Loucy (cell line): Measurements from ENCODE around the gene AQP6.

Experiments
- H2AFZ ChIP-seq: fragments of 200-600 bp; sonication (generic); 2 replicates; pipeline ENCODE4 v1.6.0; 2016; ENCODE audit warnings: antibody characterized with exemption, mild to moderate bottlenecking, low read length, moderate library complexity
- H3F3A ChIP-seq: fragments of 200-600 bp; 2 replicates; pipeline ENCODE4 v1.6.0; 2016; ENCODE audit warnings: antibody characterized with exemption, low read depth, mild to moderate bottlenecking
- H3K27me3 ChIP-seq: fragments of 200-600 bp; sonication (generic); 2 replicates; pipeline ENCODE4 v1.6.1; 2014; ENCODE audit warnings: low read length, mild to moderate bottlenecking; ENCODE audit not compliant: insufficient read depth, poor library complexity, severe bottlenecking
- H3K36me3 ChIP-seq: fragments of 200-600 bp; sonication (generic); 2 replicates; pipeline ENCODE4 v1.6.1; 2016; ENCODE audit warnings: low read length; ENCODE audit not compliant: insufficient read depth
- H3K4me1 ChIP-seq: fragments of 200-600 bp; sonication (generic); 2 replicates; pipeline ENCODE4 v1.5.1; 2014; ENCODE audit warnings: low read length, mild to moderate bottlenecking; ENCODE audit not compliant: insufficient read depth, poor library complexity, severe bottlenecking
- H3K4me2 ChIP-seq: fragments of 200-600 bp; sonication (generic); 2 replicates; pipeline ENCODE4 v1.6.0; 2014; ENCODE audit warnings: antibody characterized with exemption, low read length, low read depth, mild to moderate bottlenecking; ENCODE audit not compliant: poor library complexity, severe bottlenecking
- H3K4me3 ChIP-seq: fragments of 200-600 bp; sonication (generic); 2 replicates; pipeline ENCODE4 v1.5.1; 2014; ENCODE audit warnings: low read length, mild to moderate bottlenecking, mixed read lengths; ENCODE audit not compliant: poor library complexity, severe bottlenecking
- H3K79me2 ChIP-seq: fragments of 200-600 bp; sonication (generic); 2 replicates; pipeline ENCODE4 v1.6.1; 2014; ENCODE audit warnings: low read length; ENCODE audit not compliant: insufficient read depth
- H3K9ac ChIP-seq: fragments of 200-600 bp; sonication (generic); 2 replicates; pipeline ENCODE4 v1.6.0; 2014; ENCODE audit warnings: mild to moderate bottlenecking, low read depth, low read length, moderate library complexity; ENCODE audit not compliant: poor library complexity, severe bottlenecking
- H3K9me2 ChIP-seq: fragments of 200-600 bp; sonication (generic); replicated peaks from 2 replicates; pipeline ENCODE4 v1.6.1; 2016; ENCODE audit warnings: low read depth, low read length, mixed read lengths
- H3K9me3 ChIP-seq: fragments of 200-600 bp; sonication (generic); 2 replicates; pipeline ENCODE4 v1.6.1; 2014; ENCODE audit warnings: mild to moderate bottlenecking, antibody characterized with exemption, low read length, low read depth; ENCODE audit not compliant: insufficient read depth
- H4K20me1 ChIP-seq: fragments of 200-600 bp; sonication (generic); 2 replicates; pipeline ENCODE4 v1.6.0; 2014; ENCODE audit warnings: antibody characterized with exemption, low read length, mild to moderate bottlenecking; ENCODE audit not compliant: insufficient read depth, poor library complexity, severe bottlenecking
- EZH2phosphoT487 ChIP-seq: fragments of 200-600 bp; IDR thresholded peaks from 2 replicates; pipeline ENCODE4 v1.6.1; 2018; ENCODE audit warnings: antibody characterized with exemption, mild to moderate bottlenecking, moderate library complexity, borderline replicate concordance
- TF ChIP-seq, protein P1 (sequence below): fragments of 200-600 bp; sonication (generic); conservative IDR thresholded peaks from 2 replicates; pipeline ENCODE4 v1.5.1; 2014; ENCODE audit warnings: mild to moderate bottlenecking, antibody characterized with exemption, low read length

The AQP6 gene

DNA sequence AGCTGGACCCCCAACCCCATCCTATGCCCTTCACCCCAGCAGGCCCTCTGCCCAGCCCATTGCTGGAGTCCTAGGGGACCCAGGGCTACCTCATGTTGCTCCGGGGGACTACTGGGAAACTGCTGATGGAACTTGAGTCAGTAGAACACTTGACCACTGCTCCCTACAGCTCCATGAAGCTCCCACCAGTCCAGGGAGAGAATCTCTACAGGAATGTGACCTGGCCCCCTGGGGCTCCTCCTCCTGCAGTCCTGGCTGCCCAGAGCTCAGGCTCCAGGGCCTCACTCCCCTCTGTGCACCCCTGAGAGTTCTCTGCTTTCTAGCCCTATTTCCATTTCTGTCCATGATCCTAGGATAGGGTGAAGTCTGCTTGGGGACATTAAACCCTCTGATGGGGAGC is 33.0 kb upstream of the AQP6 start:
- Histone ChIP-seq H3K36me3 (no peaks in the 10 kb centered on the region), H3K79me2 (no peaks in the 10 kb centered on the region), H2AFZ (no peak overlapping the region), H3K4me1 (peaks cover 25% of the 10 kb centered on the region), H3K9me3 (no peaks in the 10 kb centered on the region), H3K4me3 (no peak overlapping the region), H4K20me1 (no peaks in the 10 kb centered on the region), H3K9ac (no peak overlapping the region), H3K9me2 (no peaks in the 10 kb centered on the region), H3F3A (no peaks in the 10 kb centered on the region), H3K4me2 (no peak overlapping the region), H3K27me3 (no peaks in the 10 kb centered on the region)
- TF ChIP-seq, protein P1, sequence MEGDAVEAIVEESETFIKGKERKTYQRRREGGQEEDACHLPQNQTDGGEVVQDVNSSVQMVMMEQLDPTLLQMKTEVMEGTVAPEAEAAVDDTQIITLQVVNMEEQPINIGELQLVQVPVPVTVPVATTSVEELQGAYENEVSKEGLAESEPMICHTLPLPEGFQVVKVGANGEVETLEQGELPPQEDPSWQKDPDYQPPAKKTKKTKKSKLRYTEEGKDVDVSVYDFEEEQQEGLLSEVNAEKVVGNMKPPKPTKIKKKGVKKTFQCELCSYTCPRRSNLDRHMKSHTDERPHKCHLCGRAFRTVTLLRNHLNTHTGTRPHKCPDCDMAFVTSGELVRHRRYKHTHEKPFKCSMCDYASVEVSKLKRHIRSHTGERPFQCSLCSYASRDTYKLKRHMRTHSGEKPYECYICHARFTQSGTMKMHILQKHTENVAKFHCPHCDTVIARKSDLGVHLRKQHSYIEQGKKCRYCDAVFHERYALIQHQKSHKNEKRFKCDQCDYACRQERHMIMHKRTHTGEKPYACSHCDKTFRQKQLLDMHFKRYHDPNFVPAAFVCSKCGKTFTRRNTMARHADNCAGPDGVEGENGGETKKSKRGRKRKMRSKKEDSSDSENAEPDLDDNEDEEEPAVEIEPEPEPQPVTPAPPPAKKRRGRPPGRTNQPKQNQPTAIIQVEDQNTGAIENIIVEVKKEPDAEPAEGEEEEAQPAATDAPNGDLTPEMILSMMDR: no peak
- TF ChIP-seq EZH2phosphoT487: no peak

DNA sequence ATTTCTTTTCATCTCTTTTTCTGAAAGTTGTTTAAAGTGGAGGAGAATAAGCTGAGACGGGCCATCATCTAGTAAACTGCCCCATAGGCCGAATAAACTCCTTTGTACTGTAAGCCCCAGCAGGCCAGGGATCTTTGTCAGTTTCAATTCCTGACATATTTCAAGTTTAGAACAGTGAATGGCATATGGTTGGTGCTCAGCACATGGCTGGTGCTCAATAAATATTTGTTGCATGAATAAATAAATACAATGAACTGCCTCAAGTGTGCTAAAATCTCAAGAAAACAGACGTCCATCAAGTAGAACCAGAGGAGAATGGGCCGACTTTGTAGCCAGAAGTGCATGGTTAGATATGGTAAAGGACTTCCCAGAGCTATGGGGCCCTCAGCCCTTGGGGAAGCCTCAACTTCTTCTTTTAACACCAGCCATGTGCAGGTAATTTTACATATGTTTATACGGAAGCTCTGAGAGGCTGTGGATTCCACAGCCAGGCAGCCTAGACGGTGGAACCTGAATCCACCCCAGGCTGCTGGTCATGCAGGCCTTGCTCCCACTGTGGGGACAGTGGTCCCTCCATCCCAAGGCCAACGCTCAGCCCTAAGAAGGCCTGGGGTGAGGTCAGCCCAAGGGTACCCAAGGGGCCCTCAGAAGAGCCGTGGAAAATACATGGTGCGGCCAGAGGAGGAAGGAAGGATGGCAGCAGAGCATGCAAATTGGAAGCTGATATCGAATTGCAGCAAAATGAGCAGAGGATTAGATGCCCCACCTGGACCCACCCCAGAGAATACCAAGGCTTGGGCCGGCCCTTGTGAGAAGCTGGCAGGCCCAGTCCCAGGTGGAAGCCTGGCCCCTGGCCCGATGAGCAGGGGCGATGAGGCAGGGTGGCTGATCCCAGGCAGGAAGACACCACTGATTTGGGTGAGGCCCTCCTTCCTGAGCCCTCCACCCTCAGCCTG is 30.9 kb upstream of the AQP6 start:
- Histone ChIP-seq H3K9ac (no peak overlapping the region), H3K9me3 (no peaks in the 10 kb centered on the region), H3K79me2 (no peaks in the 10 kb centered on the region), H3K4me2 (no peak overlapping the region), H4K20me1 (no peaks in the 10 kb centered on the region), H3K9me2 (no peaks in the 10 kb centered on the region), H3K4me3 (no peak overlapping the region), H3K4me1 (peaks cover 43% of the 10 kb centered on the region), H2AFZ (no peak overlapping the region), H3K27me3 (no peaks in the 10 kb centered on the region), H3F3A (0 out of 2 replicates have a peak, but pooled peaks cover 3% of the 10 kb centered on the region), H3K36me3 (no peaks in the 10 kb centered on the region)
- TF ChIP-seq, protein P1: no peak
- no peak for TF ChIP-seq EZH2phosphoT487

DNA sequence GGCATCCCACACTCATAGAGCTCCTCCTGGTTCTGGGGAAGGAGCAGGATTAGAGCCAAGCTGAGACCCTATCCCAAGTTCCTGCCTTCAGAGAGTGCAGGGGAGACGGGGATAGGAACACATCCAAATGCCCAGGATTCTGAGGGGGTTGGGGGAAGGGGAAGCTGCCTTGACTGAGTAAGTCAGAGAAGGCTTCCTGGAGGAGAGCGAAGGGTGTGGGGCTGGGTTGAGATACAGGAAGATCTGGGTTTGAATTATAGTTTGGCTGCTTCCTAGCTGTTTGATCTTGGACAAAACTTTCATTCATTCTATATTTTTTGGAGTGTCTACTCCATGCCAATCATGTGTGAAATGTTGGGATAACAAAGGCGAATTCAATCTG is 30.2 kb upstream of the AQP6 start:
- TF ChIP-seq, protein P1: no peak
- TF ChIP-seq EZH2phosphoT487: no peak
- 0 out of 2 replicates have a peak, but pooled peaks cover 3% of the 10 kb centered on the region for H3F3A ChIP-seq
- H3K79me2 ChIP-seq: no peaks in the 10 kb centered on the region
- no peak overlapping the region for H3K9ac ChIP-seq
- no peaks in the 10 kb centered on the region for H3K9me3 ChIP-seq
- H3K9me2 ChIP-seq: no peaks in the 10 kb centered on the region
- H3K36me3 ChIP-seq: no peaks in the 10 kb centered on the region
- H3K4me3 ChIP-seq: no peak overlapping the region
- no peaks in the 10 kb centered on the region for H3K27me3 ChIP-seq
- H4K20me1 ChIP-seq: no peaks in the 10 kb centered on the region
- no peak overlapping the region for H2AFZ ChIP-seq
- H3K4me2 ChIP-seq: no peak overlapping the region
- H3K4me1 ChIP-seq: peaks cover 43% of the 10 kb centered on the region
